ENCODE results near the gene KSR2.

DNA sequence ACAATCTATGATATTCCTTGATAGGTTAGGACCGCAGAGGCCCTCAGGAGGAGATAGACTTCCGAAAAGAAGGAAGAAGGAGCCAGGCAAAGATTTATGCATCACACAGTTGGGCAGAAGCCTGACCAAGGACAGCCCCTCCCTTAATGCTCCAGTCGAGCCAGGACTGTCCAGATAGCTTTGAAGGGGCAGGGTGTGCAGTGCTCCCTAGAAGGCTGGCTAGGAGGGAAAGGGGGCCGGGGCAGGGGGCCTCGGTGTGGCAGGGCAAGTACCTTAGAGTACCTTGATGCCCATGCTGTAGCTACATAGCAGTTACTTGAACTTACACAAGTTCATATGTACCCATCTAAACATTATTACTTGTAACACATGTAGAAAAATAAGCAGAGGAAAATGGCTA lies 512.7 kb downstream of the KSR2 start:
- TF ChIP-seq POLR2AphosphoS5 (IDR thresholded peaks at IDR 0.05) (no peak), EP300 (IDR thresholded peaks at IDR 0.05) (no peak), POLR2A (IDR thresholded peaks at IDR 0.05) (no peak)
- TF ChIP-seq, protein P1, sequence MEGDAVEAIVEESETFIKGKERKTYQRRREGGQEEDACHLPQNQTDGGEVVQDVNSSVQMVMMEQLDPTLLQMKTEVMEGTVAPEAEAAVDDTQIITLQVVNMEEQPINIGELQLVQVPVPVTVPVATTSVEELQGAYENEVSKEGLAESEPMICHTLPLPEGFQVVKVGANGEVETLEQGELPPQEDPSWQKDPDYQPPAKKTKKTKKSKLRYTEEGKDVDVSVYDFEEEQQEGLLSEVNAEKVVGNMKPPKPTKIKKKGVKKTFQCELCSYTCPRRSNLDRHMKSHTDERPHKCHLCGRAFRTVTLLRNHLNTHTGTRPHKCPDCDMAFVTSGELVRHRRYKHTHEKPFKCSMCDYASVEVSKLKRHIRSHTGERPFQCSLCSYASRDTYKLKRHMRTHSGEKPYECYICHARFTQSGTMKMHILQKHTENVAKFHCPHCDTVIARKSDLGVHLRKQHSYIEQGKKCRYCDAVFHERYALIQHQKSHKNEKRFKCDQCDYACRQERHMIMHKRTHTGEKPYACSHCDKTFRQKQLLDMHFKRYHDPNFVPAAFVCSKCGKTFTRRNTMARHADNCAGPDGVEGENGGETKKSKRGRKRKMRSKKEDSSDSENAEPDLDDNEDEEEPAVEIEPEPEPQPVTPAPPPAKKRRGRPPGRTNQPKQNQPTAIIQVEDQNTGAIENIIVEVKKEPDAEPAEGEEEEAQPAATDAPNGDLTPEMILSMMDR (IDR thresholded peaks at IDR 0.05), result no peak
